Heart left ventricle (tissue), 16 donors: ENCODE results near the gene DSG1. TPM values are rescaled to one million over a fixed set of nuclear protein-coding genes. Genes with fewer than 3 reads are reported as not detected.

ENCODE experiments used
- ATAC-seq, 4 donors: fragments of 200-7000 bp; cut with Tn5 transposase; one replicate each; pipeline ENCODE4 v1.9.1; 2020 to 2022; ENCODE audit warnings: moderate library complexity in 4 of 4, mild to moderate bottlenecking in 3 of 4, moderate number of reproducible peaks in 1 of 4
- DNase-seq, 5 donors: peaks; one replicate each; pipeline ENCODE4 v3.0.0-alpha.2; 2020
- H3K27ac ChIP-seq, 12 donors: fragments of 200-600 bp; sonication (generic) in 4 of 12; one replicate each; pipeline versions ENCODE4 v1.5.0 to v1.8.0; 2016 to 2022; ENCODE audit warnings: mild to moderate bottlenecking in 2 of 12
- H3K27me3 ChIP-seq, 9 donors: fragments of 200-600 bp; sonication (generic) in 2 of 9; one replicate each; pipeline versions ENCODE4 v1.5.1 to v1.8.0; 2016 to 2022; ENCODE audit warnings: mild to moderate bottlenecking in 3 of 9
- H3K36me3 ChIP-seq, 9 donors: fragments of 200-600 bp; sonication (generic) in 2 of 9; one replicate each; pipeline versions ENCODE4 v1.5.0 to v1.8.0; 2018 to 2022; ENCODE audit warnings: mild to moderate bottlenecking in 2 of 9
- H3K4me1 ChIP-seq, 12 donors: fragments of 200-600 bp; sonication (generic) in 4 of 12; one replicate each; pipeline versions ENCODE4 v1.5.0 to v1.8.0; 2016 to 2022; ENCODE audit warnings: mild to moderate bottlenecking in 3 of 12
- H3K4me3 ChIP-seq, 12 donors: fragments of 200-600 bp; sonication (generic) in 4 of 12; one replicate each; pipeline versions ENCODE4 v1.5.0 to v1.8.0; 2017 to 2022; ENCODE audit warnings: mild to moderate bottlenecking in 9 of 12, moderate library complexity in 4 of 12
- H3K9me3 ChIP-seq, 12 donors: fragments of 200-600 bp; sonication (generic) in 4 of 12; one replicate each; pipeline versions ENCODE4 v1.5.0 to v1.8.0; 2016 to 2022; ENCODE audit warnings: mild to moderate bottlenecking in 1 of 12
- POLR2A ChIP-seq, 2 donors: fragments of 450-650 bp; IDR thresholded peaks; one replicate each; pipeline ENCODE4 v1.6.1; 2017; ENCODE audit warnings: antibody characterized with exemption in 2 of 2, mild to moderate bottlenecking in 2 of 2, moderate library complexity in 2 of 2
- whole genome bisulfite sequencing, 4 donors: extraction: QIAGEN DNeasy Blood & Tissue Kit in 2 of 4; methylation state at CpG; one replicate each; pipeline versions ENCODE4 v1.1.5 to v1.1.7; 2013 to 2018; 5-methylcytosine and 5-hydroxymethylcytosine counted together
- intact Hi-C, 10 donors: fragments of 100-400 bp; cut with DNase I; formaldehyde crosslinking; loops; one replicate each; pipeline versions ENCODE4 v1.11.1 to v1.14.2; 2022
- polyA plus RNA-seq, 2 donors: library from polyadenylated mRNA; stranded (reverse); fragments of 200-250 nt; gene quantifications; one replicate each; pipeline ENCODE4 v1.2.3, GENCODE V29; 2013
- total RNA-seq, 9 donors: library from RNA; depleted of rRNA in 2 of 9; stranded (reverse); fragments of >200 nt in 2 of 9; fragmentation: NEBNext Ultra II Directional in 3 of 9; extraction: Animal tissue kit (Norgen Biotek cat#: 25700) in 3 of 9; gene quantifications; one replicate each; pipeline versions ENCODE4 v1.1.0 to v1.2.4, GENCODE V29; 2016 to 2023
- TF ChIP-seq, protein P1 (sequence below), 12 donors: fragments of 200-600 bp; sonication (generic) in 4 of 12; IDR thresholded peaks; one replicate each; pipeline versions ENCODE4 v1.5.0 to v1.8.0; 2018 to 2022; ENCODE audit warnings: antibody characterized with exemption in 12 of 12, mild to moderate bottlenecking in 5 of 12
- donor health status: ischemic (EF 13 %, LVEDD 7.1; RV severe dilation, severe dysfunction).
- donor health status: healthy with polysubstance abuse.
- donor health status: DM: no; HTN: yes; CAD: no.
- donor health status: DM: no; HTN: no; CAD: no.
- donor health status: ischemic (EF 25% LVEDD 6.9; RV normal size, moderate dysfunction).
- donor health status: ischemic (EF 25% LVEDD 5.7; RV mildly dilated, moderate dysfunction).
- donor health status: healthy.
- donor health status: DM: yes; HTN: yes; CAD: no.
- donor health status: ischemic (EF 35%, LVEDD 5.7; RV mildly dilated, moderate dysfunction).
- donor health status: nonischemic (EF 11% LVEDD 7.7; RV severe dilation, severe dysfunction).
- donor health status: DM: yes; HTN: yes; CAD: no.
- donor health status: PGD.
- donor health status: ischemic (EF 29% LVEDD 5.4; RV normal size, mild dysfunction).
- donor health status: nonischemic (EF 23%, LVEDD 6.1; RV moderate dilation, normal function).

DSG1 gene
- total and polyA plus RNA-seq, 11 donors = 0.14 to 5.6 (median 0.93) TPM; not detected in 1

DNA sequence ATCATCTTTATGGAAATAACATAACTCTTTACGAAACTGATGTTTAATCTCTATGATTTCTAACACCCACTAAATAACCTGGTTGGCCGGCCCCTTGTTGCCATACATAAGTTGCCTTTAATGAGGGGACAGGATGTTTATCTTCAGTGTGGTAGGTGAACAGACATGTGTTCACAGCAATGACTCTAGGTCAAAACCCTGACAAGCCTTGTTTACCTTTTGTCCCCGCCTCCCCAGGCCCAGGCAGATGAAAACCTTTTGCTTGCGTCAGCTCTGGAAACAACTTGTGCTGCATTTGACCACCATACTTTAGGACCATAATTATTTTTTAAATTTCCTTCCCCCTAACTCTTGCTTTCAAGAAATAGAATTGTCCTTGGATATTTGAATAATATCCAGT lies 55.7 kb downstream of the DSG1 start:
- no peaks in the 10 kb centered on the region for H3K4me1 ChIP-seq
- H3K9me3 ChIP-seq = no peaks in the 10 kb centered on the region
- intact Hi-C loops = loop anchor here in 1 of 10 donors (10.0 kb wide), 1 partner anchor 69 kb away; no protein-coding TSS in a partner anchor
- TF ChIP-seq, protein P1, sequence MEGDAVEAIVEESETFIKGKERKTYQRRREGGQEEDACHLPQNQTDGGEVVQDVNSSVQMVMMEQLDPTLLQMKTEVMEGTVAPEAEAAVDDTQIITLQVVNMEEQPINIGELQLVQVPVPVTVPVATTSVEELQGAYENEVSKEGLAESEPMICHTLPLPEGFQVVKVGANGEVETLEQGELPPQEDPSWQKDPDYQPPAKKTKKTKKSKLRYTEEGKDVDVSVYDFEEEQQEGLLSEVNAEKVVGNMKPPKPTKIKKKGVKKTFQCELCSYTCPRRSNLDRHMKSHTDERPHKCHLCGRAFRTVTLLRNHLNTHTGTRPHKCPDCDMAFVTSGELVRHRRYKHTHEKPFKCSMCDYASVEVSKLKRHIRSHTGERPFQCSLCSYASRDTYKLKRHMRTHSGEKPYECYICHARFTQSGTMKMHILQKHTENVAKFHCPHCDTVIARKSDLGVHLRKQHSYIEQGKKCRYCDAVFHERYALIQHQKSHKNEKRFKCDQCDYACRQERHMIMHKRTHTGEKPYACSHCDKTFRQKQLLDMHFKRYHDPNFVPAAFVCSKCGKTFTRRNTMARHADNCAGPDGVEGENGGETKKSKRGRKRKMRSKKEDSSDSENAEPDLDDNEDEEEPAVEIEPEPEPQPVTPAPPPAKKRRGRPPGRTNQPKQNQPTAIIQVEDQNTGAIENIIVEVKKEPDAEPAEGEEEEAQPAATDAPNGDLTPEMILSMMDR (IDR thresholded peaks at IDR 0.05) = no peak
- no peak for TF ChIP-seq POLR2A (IDR thresholded peaks at IDR 0.05)
- H3K36me3 ChIP-seq = no peaks in the 10 kb centered on the region
- ATAC-seq = no peak
- H3K27ac ChIP-seq = no peak overlapping the region
- H3K27me3 ChIP-seq = no peaks in the 10 kb centered on the region
- H3K4me3 ChIP-seq = no peak overlapping the region
- 90 to 96% (median 94%) methylated on average over 4 of the region's 4 CpGs for WGBS, 4 donors
- no peak for DNase-seq

DNA sequence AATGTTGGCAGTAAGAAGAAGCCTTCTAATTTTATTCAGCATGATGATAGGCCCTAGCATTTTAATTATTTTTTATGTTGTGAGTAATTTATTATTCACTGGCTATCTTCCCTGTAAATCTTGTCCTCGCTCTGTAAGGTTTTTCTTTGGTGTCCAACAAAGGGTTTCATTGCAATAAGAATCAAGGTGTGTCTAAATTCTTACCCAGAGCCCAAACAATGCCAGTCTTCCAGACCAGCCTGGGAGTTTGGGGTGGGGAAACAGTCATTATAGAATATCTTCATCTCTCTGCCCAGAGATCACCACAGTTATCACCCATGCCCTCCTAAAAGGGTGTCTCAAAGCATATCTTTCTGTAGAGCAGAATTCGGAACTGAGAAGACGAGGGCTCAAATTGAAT lies 58.5 kb downstream of the DSG1 start, which contains the start of gene DSG4:
Gene DSG4 (plus strand): TSS at position 301 of the 400 bp plus-strand sequence. CDS start 135 bp downstream, outside the sequence.
- H3K4me1 ChIP-seq = no peaks in the 10 kb centered on the region
- H3K4me3 ChIP-seq = no peak within 1 kb of the TSS
- ATAC-seq = no peak
- no peaks in the 10 kb centered on the region for H3K27me3 ChIP-seq
- H3K9me3 ChIP-seq = no peaks in the 10 kb centered on the region
- no peaks in the 10 kb centered on the region for H3K36me3 ChIP-seq
- WGBS, 4 donors = 91 to 95% (median 94%) methylated on average over 3 of the region's 3 CpGs
- no peak within 1 kb of the TSS for H3K27ac ChIP-seq
- intact Hi-C loops = loop anchor here in 1 of 10 donors (10.0 kb wide), 1 partner anchor 72 kb away; no protein-coding TSS in a partner anchor
- no peak for DNase-seq
- no peak for TF ChIP-seq POLR2A (IDR thresholded peaks at IDR 0.05)
- TF ChIP-seq, protein P1 (IDR thresholded peaks at IDR 0.05) = no peak

DNA sequence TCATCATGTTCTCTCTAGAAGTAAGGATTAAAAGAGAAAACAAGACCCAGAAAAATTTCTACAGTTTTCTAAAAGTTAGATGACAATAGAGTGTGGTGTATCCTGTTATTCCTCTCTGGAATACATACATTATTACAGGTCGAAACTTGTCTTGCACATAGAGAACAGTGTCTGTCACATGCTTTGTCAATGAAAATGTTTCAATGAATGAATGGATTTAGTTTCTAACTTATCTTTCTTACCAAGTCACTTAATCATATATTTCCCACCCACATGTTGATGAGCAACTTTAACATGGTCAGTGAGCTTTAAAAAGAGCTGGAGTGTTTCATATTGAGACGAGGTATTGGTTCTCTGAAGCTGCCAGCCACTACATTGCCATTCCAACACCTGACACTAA lies 63.0 kb downstream of the DSG1 start:
- Histone ChIP-seq H3K27me3 (no peaks in the 10 kb centered on the region), H3K9me3 (no peaks in the 10 kb centered on the region)
- TF ChIP-seq, protein P1 (IDR thresholded peaks at IDR 0.05) = no peak
- no peak for TF ChIP-seq POLR2A (IDR thresholded peaks at IDR 0.05)

GRCh38 chr18:31382107-31382506 lies 64.1 kb downstream of the DSG1 start:
- intact Hi-C loops = loop anchor here in 1 of 10 donors (10.0 kb wide), 1 partner anchor 53 kb away; no protein-coding TSS in a partner anchor
- Histone ChIP-seq H3K36me3 (no peaks in the 10 kb centered on the region), H3K4me3 (no peak overlapping the region), H3K27me3 (no peaks in the 10 kb centered on the region), H3K9me3 (no peaks in the 10 kb centered on the region), H3K27ac (no peak overlapping the region), H3K4me1 (no peaks in the 10 kb centered on the region)
- WGBS, 4 donors = 91 to 97% (median 94%) methylated on average over 2 of the region's 2 CpGs
- TF ChIP-seq, protein P1 (IDR thresholded peaks at IDR 0.05) = no peak
- TF ChIP-seq POLR2A (IDR thresholded peaks at IDR 0.05) = no peak
- DNase-seq (no peak), ATAC-seq (no peak)

More for the DNA sequence above, 63.0 kb downstream of the DSG1 start:
- no peaks in the 10 kb centered on the region for H3K36me3 ChIP-seq
- intact Hi-C loops = loop anchor here in 1 of 10 donors (10.0 kb wide), 1 partner anchor 54 kb away; no protein-coding TSS in a partner anchor
- ATAC-seq (no peak), DNase-seq (no peak)
- H3K27ac ChIP-seq = no peak overlapping the region
- 88 to 96% (median 93%) methylated on average over 2 of the region's 2 CpGs for WGBS, 4 donors
- H3K4me3 ChIP-seq = no peak overlapping the region
- H3K4me1 ChIP-seq = no peaks in the 10 kb centered on the region
